Activated CD4-positive, alpha-beta memory T cell treated with anti-CD3 and anti-CD28 coated beads for 36 hours (primary cell): Measurements from ENCODE around the gene CACNB4. TPM values are rescaled to one million over a fixed set of nuclear protein-coding genes. Genes with fewer than 3 reads are reported as not detected.
"Not testable (repeated sequence)": the region's sequence is repeated elsewhere in the genome, so short reads cannot be mapped to it uniquely, and the experiment has no call there.

Experiments used
- CTCF ChIA-PET: fragments of 350-600 bp; sonication (Branson Sonifier 250); formaldehyde crosslinking; loops from one replicate; lab custom pipeline; 2021; ENCODE audit warnings: antibody characterized with exemption, inconsistent platforms; lab: Charles Lee
- POLR2A ChIA-PET: fragments of 350-600 bp; sonication (Branson Sonifier 250); formaldehyde crosslinking; loops from one replicate; lab custom pipeline; 2021; ENCODE audit warnings: antibody characterized with exemption; lab: Charles Lee
- DNase-seq: peaks from one replicate; pipeline ENCODE4 v3.0.0-alpha.2; 2020
- H3K27ac Mint-ChIP-seq: one replicate; pipeline ENCODE4 v1.8.0; 2021; ENCODE audit warnings: mixed read lengths
- H3K27me3 Mint-ChIP-seq: one replicate; pipeline ENCODE4 v1.8.0; 2021; ENCODE audit warnings: mixed read lengths
- H3K36me3 Mint-ChIP-seq: one replicate; pipeline ENCODE4 v1.8.0; 2021; ENCODE audit warnings: mixed read lengths
- H3K4me1 Mint-ChIP-seq: one replicate; pipeline ENCODE4 v1.8.0; 2021; ENCODE audit warnings: low read depth, mixed read lengths
- H3K4me3 Mint-ChIP-seq: one replicate; pipeline ENCODE4 v1.8.0; 2021; ENCODE audit warnings: mild to moderate bottlenecking, mixed read lengths
- H3K9me3 Mint-ChIP-seq: one replicate; pipeline ENCODE4 v1.8.0; 2021; ENCODE audit warnings: mixed read lengths
- intact Hi-C: fragments of 100-400 bp; cut with micrococcal nuclease; formaldehyde crosslinking; loops from one replicate; pipeline ENCODE4 v1.15.1; 2023
- total RNA-seq, 2 experiments: library from RNA; stranded (reverse); gene quantifications; one replicate each; pipeline ENCODE4 v1.2.3, GENCODE V29; 2021

CACNB4 gene
- total RNA-seq, 2 experiments from 2014 or later: 0.19 to 0.48 TPM

- intact Hi-C loops: no loop called here
- no peaks in the 10 kb centered on the region for H3K36me3 Mint-ChIP-seq
- H3K27ac Mint-ChIP-seq: no peak overlapping the region
- no peaks in the 10 kb centered on the region for H3K9me3 Mint-ChIP-seq
- ChIA-PET POLR2A (no interaction called here), CTCF (interaction anchor here (1.9 kb wide), 1 partner anchor 534 kb away, joined by 5 read pairs; no protein-coding TSS in a partner anchor)
- peaks cover 36% of the 10 kb centered on the region for H3K27me3 Mint-ChIP-seq
- no peak for DNase-seq
- peaks cover 19% of the 10 kb centered on the region for H3K4me1 Mint-ChIP-seq
- H3K4me3 Mint-ChIP-seq: no peak overlapping the region
Observed at GRCh38 chr2:152100961-152101360, 2.1 kb upstream of the CACNB4 start.

- CTCF ChIA-PET: interaction anchor here (0.6 to 1.9 kb wide), 2 partner anchors 529 to 536 kb away, joined by 3 to 5 read pairs; no protein-coding TSS in a partner anchor
- peaks cover 41% of the 10 kb centered on the region for H3K27me3 Mint-ChIP-seq
- H3K9me3 Mint-ChIP-seq: no peaks in the 10 kb centered on the region
- POLR2A ChIA-PET: no interaction called here
- no peaks in the 10 kb centered on the region for H3K36me3 Mint-ChIP-seq
- no peak overlapping the region for H3K27ac Mint-ChIP-seq
- intact Hi-C loops: loop anchor here (5.0 kb wide), 1 partner anchor 78 kb away; the partner anchor contains the start of gene STAM2
- H3K4me1 Mint-ChIP-seq: peaks cover 19% of the 10 kb centered on the region
- DNase-seq: peak; percentile 14
- H3K4me3 Mint-ChIP-seq: peak overlapping the region; percentile 63
Observed at GRCh38 chr2:152099367-152100050, 665 bp upstream of the CACNB4 start.

DNA sequence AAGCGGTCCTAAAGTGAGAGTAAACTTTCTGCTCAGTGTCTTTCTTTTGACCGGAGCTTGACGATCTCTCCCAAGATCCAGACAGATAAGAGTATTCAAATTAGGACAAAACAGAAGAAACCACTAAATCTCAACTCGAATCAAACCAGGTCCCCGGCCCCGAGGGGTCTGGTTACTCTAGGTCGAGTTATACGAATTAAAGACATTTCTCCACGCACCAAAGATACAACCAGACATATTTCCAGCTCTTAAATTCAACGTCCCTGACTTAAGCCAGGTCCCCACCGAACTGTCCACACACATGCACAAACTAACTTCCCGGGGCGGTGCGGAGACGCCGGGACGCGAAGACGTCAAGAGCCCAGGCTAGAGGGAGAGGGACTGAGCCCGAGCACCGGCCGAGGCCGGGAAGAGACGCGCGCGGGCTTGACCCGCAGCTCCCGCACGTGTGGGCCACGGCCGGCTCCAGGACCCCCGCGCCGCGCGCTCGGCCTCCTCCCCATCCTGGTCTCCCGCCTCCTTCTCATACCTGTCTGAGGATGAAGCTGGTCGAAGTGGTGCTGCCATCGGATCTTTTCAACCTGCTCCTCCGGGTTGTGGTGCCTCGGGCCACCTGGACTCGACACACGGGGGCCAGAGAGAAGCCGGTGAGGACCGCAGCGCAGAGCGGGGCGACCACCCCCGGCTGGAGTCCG lies 896 bp downstream of the CACNB4 start:
- no peak for DNase-seq
- H3K9me3 Mint-ChIP-seq: no peaks in the 10 kb centered on the region
- H3K4me1 Mint-ChIP-seq: peaks cover 19% of the 10 kb centered on the region
- intact Hi-C loops: loop anchor here (5.0 kb wide), 1 partner anchor 79 kb away; the partner anchor contains the start of gene STAM2
- CTCF ChIA-PET: no interaction called here
- H3K4me3 Mint-ChIP-seq: peak overlapping the region; percentile 57
- peaks cover 39% of the 10 kb centered on the region for H3K27me3 Mint-ChIP-seq
- no peaks in the 10 kb centered on the region for H3K36me3 Mint-ChIP-seq
- H3K27ac Mint-ChIP-seq: no peak overlapping the region
- POLR2A ChIA-PET: no interaction called here

GRCh38 chr2:152097290-152097800 lies 1.5 kb downstream of the CACNB4 start:
- ChIA-PET CTCF (no interaction called here), POLR2A (no interaction called here)
- DNase-seq: no peak
- peaks cover 39% of the 10 kb centered on the region for H3K27me3 Mint-ChIP-seq
- intact Hi-C loops: loop anchor here (5.0 kb wide), 1 partner anchor 80 kb away; the partner anchor contains the start of gene STAM2
- no peaks in the 10 kb centered on the region for H3K9me3 Mint-ChIP-seq
- no peaks in the 10 kb centered on the region for H3K36me3 Mint-ChIP-seq
- peak overlapping the region; percentile 57 for H3K4me3 Mint-ChIP-seq
- H3K27ac Mint-ChIP-seq: no peak overlapping the region
- peaks cover 19% of the 10 kb centered on the region for H3K4me1 Mint-ChIP-seq

- H3K27ac Mint-ChIP-seq: no peak overlapping the region
- peaks cover 19% of the 10 kb centered on the region for H3K4me1 Mint-ChIP-seq
- ChIA-PET CTCF (no interaction called here), POLR2A (no interaction called here)
- intact Hi-C loops: loop anchor here (5.0 kb wide), 1 partner anchor 82 kb away; the partner anchor contains the start of gene STAM2
- no peak overlapping the region for H3K4me3 Mint-ChIP-seq
- peaks cover 29% of the 10 kb centered on the region for H3K27me3 Mint-ChIP-seq
- no peaks in the 10 kb centered on the region for H3K36me3 Mint-ChIP-seq
- H3K9me3 Mint-ChIP-seq: no peaks in the 10 kb centered on the region
- DNase-seq: no peak
Observed at GRCh38 chr2:152095146-152095545, 3.7 kb downstream of the CACNB4 start.

DNA sequence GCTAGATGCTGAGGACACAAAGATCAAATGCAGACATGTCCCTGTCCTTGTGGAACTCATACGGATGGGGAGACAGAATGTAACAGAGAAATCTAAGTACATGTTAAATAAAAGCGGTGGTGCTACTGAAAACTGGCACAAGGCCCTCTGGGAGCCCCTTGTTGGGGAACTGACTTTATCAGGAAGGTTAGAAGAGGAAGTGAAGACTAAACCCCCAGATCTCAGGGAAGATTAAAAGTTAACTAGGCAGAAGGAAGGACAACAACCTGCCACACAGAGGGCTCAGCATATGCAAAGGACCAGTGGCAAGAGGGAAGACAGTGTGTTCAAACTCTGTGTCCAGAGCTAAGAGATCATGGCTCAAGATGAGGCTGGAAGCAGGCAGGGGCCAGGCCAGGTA lies 4.8 kb downstream of the CACNB4 start:
- Mint-ChIP-seq H3K9me3 (no peaks in the 10 kb centered on the region), H3K4me3 (no peak overlapping the region), H3K36me3 (no peaks in the 10 kb centered on the region), H3K4me1 (peaks cover 10% of the 10 kb centered on the region), H3K27me3 (peaks cover 20% of the 10 kb centered on the region), H3K27ac (no peak overlapping the region)
- no peak for DNase-seq
- intact Hi-C loops: no loop called here
- ChIA-PET POLR2A (no interaction called here), CTCF (no interaction called here)

- no peak for DNase-seq
- H3K9me3 Mint-ChIP-seq: no peaks in the 10 kb centered on the region
- H3K4me3 Mint-ChIP-seq: no peak overlapping the region
- intact Hi-C loops: no loop called here
- H3K27ac Mint-ChIP-seq: no peak overlapping the region
- H3K36me3 Mint-ChIP-seq: no peaks in the 10 kb centered on the region
- POLR2A ChIA-PET: no interaction called here
- CTCF ChIA-PET: no interaction called here
- peaks cover 10% of the 10 kb centered on the region for H3K4me1 Mint-ChIP-seq
- H3K27me3 Mint-ChIP-seq: peaks cover 19% of the 10 kb centered on the region
Observed at GRCh38 chr2:152093464-152093863, 5.4 kb downstream of the CACNB4 start.

- Mint-ChIP-seq H3K4me1 (peaks cover under 1% of the 10 kb centered on the region), H3K4me3 (no peak overlapping the region), H3K36me3 (no peaks in the 10 kb centered on the region), H3K27ac (no peak overlapping the region), H3K27me3 (peaks cover 9% of the 10 kb centered on the region), H3K9me3 (no peaks in the 10 kb centered on the region)
- intact Hi-C loops: no loop called here
- POLR2A ChIA-PET: no interaction called here
- no peak for DNase-seq
- CTCF ChIA-PET: no interaction called here
Observed at GRCh38 chr2:152092095-152092494, 6.7 kb downstream of the CACNB4 start.

GRCh38 chr2:152090726-152091125 lies 8.1 kb downstream of the CACNB4 start:
- DNase-seq, POLR2A ChIA-PET, H3K4me3 Mint-ChIP-seq, intact Hi-C loops, H3K27ac Mint-ChIP-seq, H3K9me3 Mint-ChIP-seq, H3K4me1 Mint-ChIP-seq, H3K36me3 Mint-ChIP-seq, H3K27me3 Mint-ChIP-seq: not testable (repeated sequence)
- CTCF ChIA-PET: interaction anchor here (0.7 kb wide), 1 partner anchor 192 kb away, joined by 3 read pairs; no protein-coding TSS in a partner anchor

GRCh38 chr2:152089238-152089637 lies 9.6 kb downstream of the CACNB4 start:
- H3K4me1 Mint-ChIP-seq: no peaks in the 10 kb centered on the region
- no peaks in the 10 kb centered on the region for H3K9me3 Mint-ChIP-seq
- no peak overlapping the region for H3K4me3 Mint-ChIP-seq
- intact Hi-C loops: no loop called here
- CTCF ChIA-PET: interaction anchor here (1.7 kb wide), 1 partner anchor 64 kb away, joined by 7 read pairs; no protein-coding TSS in a partner anchor
- no peak for DNase-seq
- no peak overlapping the region for H3K27ac Mint-ChIP-seq
- no peaks in the 10 kb centered on the region for H3K27me3 Mint-ChIP-seq
- H3K36me3 Mint-ChIP-seq: no peaks in the 10 kb centered on the region
- POLR2A ChIA-PET: no interaction called here

DNA sequence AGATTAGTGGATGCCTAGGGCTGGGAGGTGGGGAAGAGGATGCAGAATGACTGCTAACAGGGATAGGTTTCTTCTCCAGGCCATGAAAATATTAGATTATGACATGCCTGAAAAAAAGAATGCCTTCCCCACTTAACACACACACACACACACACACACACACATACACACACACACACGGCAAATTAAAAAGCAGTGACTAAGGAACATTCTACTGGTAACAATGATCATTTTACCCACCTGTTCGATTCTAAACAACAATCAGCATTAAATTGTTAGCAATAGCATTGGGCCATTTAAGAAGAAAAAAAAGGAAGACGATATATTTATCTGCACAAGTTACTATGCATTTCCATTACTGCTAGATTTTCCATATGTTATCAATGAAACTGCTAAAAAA lies 10.8 kb downstream of the CACNB4 start:
- intact Hi-C loops: no loop called here
- no peaks in the 10 kb centered on the region for H3K36me3 Mint-ChIP-seq
- H3K4me3 Mint-ChIP-seq: no peak overlapping the region
- DNase-seq: no peak
- H3K27ac Mint-ChIP-seq: no peak overlapping the region
- H3K27me3 Mint-ChIP-seq: no peaks in the 10 kb centered on the region
- H3K9me3 Mint-ChIP-seq: no peaks in the 10 kb centered on the region
- ChIA-PET POLR2A (no interaction called here), CTCF (no interaction called here)
- H3K4me1 Mint-ChIP-seq: no peaks in the 10 kb centered on the region

DNA sequence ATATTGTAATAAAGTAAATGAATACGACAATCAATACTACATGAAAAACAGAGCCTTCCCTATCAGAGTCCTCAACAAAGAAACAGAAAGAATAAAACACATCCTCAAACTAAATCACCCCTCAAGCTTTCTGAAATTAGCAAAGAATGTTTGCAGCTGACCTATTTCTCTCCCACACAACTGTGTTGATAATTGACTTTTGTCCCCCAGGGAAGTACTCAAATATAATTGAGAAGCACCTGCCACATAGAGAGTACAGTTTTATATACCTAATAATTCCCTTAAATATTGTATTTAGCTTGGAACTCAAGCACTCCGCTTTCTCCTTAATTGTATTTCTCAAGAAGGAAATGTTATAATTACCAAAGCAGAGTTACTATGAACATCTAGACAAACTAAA lies 12.6 kb downstream of the CACNB4 start:
- no peaks in the 10 kb centered on the region for H3K9me3 Mint-ChIP-seq
- H3K27ac Mint-ChIP-seq: no peak overlapping the region
- DNase-seq: no peak

More for the DNA sequence above, 12.6 kb downstream of the CACNB4 start:
- ChIA-PET CTCF (no interaction called here), POLR2A (no interaction called here)
- Mint-ChIP-seq H3K4me3 (no peak overlapping the region), H3K36me3 (no peaks in the 10 kb centered on the region), H3K4me1 (no peaks in the 10 kb centered on the region), H3K27me3 (no peaks in the 10 kb centered on the region)
- intact Hi-C loops: no loop called here
